RWPE1 (cell line): ENCODE measurements around the gene TMEM132C.
"Not testable (repeated sequence)": the region's sequence is repeated elsewhere in the genome, so short reads cannot be mapped to it uniquely, and the experiment has no call there.

Source experiments
- CTCF ChIA-PET: fragments of 350-600 bp; sonication (Branson Sonifier 250); formaldehyde crosslinking; extraction: SDS; loops from one replicate; lab custom pipeline; 2021; lab: Yijun Ruan, JAX
- POLR2A ChIA-PET: fragments of 400-600 bp; formaldehyde crosslinking; extraction: SDS; loops from one replicate; lab custom pipeline; 2020; ENCODE audit warnings: antibody characterized with exemption; ENCODE audit not compliant: low non-redundant PET; lab: Yijun Ruan, JAX
- DNase-seq: peaks from one replicate; pipeline ENCODE4 v3.0.0; 2012; ENCODE audit warnings: low spot score
- H3K27ac ChIP-seq: fragments of 450-650 bp; 2 replicates; pipeline ENCODE4 v1.5.1; 2017
- TF ChIP-seq, protein P1 (sequence below): fragments of 450-650 bp; conservative IDR thresholded peaks from 2 replicates; pipeline ENCODE4 v1.5.1; 2017; ENCODE audit warnings: low read depth, mild to moderate bottlenecking

The TMEM132C gene

DNA sequence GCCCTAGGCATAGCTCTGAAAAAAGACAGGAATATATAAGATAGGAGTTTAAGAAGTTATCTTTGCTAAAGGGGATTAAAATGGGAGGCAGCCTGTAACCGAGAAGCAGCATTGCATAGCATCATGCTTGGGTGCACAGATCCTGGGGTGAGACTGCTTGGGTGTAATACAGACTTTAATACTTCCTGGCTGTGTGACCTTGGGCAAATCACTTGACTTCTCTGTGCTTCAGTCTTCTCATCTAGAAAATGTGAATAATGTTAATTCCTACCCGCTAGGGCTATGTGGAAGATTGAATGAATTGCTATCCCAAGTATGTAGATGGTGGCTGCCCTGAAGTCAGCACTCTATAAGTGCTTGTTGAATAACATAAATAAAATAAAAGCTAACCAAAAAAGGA lies 204.5 kb downstream of the TMEM132C start:
- TF ChIP-seq, protein P1, sequence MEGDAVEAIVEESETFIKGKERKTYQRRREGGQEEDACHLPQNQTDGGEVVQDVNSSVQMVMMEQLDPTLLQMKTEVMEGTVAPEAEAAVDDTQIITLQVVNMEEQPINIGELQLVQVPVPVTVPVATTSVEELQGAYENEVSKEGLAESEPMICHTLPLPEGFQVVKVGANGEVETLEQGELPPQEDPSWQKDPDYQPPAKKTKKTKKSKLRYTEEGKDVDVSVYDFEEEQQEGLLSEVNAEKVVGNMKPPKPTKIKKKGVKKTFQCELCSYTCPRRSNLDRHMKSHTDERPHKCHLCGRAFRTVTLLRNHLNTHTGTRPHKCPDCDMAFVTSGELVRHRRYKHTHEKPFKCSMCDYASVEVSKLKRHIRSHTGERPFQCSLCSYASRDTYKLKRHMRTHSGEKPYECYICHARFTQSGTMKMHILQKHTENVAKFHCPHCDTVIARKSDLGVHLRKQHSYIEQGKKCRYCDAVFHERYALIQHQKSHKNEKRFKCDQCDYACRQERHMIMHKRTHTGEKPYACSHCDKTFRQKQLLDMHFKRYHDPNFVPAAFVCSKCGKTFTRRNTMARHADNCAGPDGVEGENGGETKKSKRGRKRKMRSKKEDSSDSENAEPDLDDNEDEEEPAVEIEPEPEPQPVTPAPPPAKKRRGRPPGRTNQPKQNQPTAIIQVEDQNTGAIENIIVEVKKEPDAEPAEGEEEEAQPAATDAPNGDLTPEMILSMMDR: no peak
- no peak overlapping the region for H3K27ac ChIP-seq
- ChIA-PET POLR2A (no interaction called here), CTCF (no interaction called here)
- no peak for DNase-seq

DNA sequence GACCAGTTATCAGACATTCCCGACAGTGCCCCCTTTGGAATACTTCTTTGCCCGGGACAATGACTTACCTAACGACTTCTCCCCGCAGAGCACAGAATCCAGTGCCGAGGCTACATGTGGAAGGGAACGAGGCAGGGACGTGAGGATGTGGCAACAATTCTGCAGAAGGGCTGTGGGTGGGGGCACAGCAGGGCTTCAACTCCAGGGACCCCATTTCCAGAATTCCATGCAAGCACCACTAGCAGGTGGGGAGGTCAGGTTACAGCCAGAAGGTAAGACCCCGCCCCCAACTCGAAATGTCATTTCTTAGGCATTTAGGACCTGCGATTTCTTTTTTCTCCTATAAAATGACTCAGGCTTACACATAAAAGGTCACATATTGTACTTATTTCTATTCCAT lies 207.9 kb downstream of the TMEM132C start:
- no peak overlapping the region for H3K27ac ChIP-seq
- ChIA-PET POLR2A (no interaction called here), CTCF (no interaction called here)
- DNase-seq: no peak
- TF ChIP-seq, protein P1: no peak

DNA sequence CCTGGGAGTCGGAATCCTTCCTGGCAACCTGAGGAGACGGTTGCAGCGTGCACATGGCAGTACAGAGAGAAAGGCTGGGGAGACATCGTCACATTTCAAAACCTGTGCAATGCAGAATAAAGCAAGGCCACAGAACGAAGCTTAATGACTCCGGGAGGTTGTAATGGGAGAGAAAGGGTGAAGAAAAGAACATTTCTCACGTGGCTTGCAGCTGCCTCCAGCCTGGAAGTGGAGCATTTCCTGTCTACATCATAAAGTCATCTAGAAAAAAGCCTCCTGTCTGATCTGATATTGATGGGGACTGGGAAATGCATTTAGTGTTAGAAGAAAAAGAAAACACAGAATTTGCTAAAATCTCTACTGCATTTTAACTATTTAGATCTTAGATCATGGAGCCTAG lies 209.3 kb downstream of the TMEM132C start:
- ChIA-PET CTCF (no interaction called here), POLR2A (no interaction called here)
- H3K27ac ChIP-seq: no peak overlapping the region
- TF ChIP-seq, protein P1: no peak
- no peak for DNase-seq

DNA sequence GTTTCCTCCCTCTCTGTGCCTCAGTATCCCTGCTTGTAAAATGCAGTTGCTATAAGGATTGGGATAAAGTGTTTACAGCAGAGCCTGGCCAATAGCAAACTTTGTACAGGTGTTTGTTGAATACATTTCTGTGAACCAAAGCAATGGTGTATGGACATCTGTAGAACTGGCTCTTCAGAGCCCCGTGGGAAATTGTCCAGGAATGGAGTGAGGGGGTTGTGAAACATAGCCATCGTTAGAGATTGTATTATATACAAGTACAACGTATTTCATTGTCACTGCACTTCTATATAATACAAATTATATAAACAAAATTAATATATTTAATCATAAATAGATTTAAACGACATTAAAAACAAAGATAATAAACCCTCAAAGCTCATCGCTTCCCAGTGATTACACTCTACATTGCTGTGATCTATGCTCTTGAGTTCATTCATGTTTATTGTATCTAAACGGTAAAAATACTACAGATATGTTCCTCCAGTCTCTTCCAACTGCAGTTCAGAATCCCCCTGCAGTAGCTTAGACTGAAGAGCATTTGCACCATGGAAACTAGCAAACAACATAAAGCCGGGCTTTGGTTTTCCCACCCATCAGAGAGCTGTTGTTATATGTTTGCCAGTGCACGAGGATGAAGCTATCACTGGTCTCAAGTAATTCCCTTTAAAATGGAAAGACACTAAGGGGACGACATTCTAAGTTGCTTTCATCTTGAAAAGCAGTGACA lies 216.7 kb downstream of the TMEM132C start:
- CTCF ChIA-PET: no interaction called here
- TF ChIP-seq, protein P1: no peak
- POLR2A ChIA-PET: no interaction called here
- no peak overlapping the region for H3K27ac ChIP-seq
- DNase-seq: no peak

DNA sequence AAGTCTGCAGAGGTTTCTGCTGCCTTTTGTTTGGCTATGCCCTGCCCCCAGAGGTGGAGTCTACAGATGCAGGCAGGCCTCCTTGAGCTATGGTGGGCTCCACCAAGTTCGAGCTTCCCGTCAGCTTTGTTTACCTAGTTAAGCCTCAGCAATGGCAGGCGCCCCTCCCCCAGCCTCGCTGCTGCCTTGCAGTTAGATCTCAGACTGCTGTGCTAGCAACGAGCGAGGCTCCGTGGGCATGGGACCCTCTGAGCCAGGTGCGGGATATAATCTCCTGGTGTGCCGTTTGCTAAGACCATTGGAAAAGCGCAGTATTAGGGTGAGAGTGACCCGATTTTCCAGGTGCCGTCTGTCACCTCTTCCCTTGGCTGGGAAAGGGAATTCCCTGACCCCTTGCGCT lies 230.4 kb downstream of the TMEM132C start:
- POLR2A ChIA-PET, H3K27ac ChIP-seq, DNase-seq: not testable (repeated sequence)
- CTCF ChIA-PET: interaction anchor here (0.7 kb wide), 1 partner anchor 54 kb away, joined by 4 read pairs; no protein-coding TSS in a partner anchor

DNA sequence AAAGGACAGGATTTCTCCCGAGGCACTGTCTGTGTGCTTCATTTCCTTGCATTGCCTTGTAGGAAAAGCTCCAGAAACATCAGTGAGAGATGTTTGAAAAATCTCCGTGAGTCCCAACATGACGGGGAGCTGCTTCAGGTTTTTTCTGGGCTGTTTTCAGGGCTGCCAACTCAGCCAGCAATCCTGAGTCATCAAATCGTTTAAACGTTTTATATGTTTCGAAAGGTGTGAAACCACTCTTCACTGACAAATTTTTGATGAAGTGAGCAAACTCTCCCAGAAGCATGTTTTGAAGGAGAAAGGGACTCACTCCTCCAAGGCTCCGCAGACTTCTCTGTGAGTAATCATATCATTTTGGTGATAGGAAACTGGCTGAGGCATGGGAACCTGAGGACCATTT lies 240.5 kb downstream of the TMEM132C start:
- ChIA-PET POLR2A (no interaction called here), CTCF (no interaction called here)
- H3K27ac ChIP-seq: no peak overlapping the region
- no peak for DNase-seq
- TF ChIP-seq, protein P1: no peak

DNA sequence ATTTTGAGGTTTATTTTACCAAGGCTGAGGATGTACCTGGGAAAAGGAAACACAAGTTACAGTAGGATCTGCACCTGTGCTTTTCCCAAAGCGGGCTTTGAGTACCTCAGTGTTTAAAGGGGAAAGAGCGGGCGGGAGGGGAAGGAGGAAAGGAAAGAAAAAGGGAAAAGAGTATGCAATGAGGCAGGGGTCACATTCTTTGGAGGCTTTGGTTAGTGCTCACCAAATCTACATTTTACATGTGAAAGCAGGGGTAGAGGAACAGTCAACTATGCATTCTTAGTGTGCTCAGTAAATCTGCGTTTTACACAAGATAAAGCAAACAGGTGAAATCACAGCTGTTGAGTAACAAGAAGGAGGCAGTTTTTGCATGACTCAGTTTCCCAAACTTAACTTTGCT lies 242.2 kb downstream of the TMEM132C start:
- ChIA-PET POLR2A (no interaction called here), CTCF (no interaction called here)
- no peak overlapping the region for H3K27ac ChIP-seq
- TF ChIP-seq, protein P1: no peak
- DNase-seq: no peak
